HG03565 (cell line): ENCODE data around the gene ERGIC1.
"Not testable (repeated sequence)": the region's sequence is repeated elsewhere in the genome, so short reads cannot be mapped to it uniquely, and the experiment has no call there.

ENCODE experiments used
- ATAC-seq: cut with Tn5 transposase; IDR thresholded peaks from one replicate; pipeline ENCODE4 v1.9.1; 2021; ENCODE audit warnings: mild to moderate bottlenecking, moderate library complexity; ENCODE audit not compliant: unreplicated experiment

ERGIC1 gene

GRCh38 chr5:172800088-172800551 is 33.9 kb upstream of the ERGIC1 start:
- no peak for ATAC-seq

DNA sequence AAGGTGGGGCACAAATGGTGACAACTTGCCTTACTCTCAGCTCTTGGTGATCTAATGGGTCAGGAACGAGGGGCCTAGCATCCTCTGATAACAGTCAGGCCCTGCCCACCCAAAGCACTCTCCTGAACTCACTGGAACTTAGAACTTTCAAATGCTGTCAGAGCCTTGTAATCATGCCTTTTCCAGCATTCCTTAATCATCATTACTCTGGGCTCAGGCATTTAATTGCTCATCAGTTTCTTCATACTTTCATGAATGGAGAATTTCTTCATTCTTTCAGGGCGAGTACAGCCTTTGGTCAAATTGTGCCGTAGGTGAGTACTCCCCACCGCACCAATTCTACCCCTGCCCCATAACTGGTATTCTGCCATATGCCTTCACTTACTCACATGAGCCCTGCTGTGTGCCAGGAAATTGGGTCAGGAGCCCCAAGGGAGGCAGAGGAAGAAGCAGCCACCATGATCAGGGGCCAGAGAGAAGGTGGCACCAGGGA is 32.8 kb upstream of the ERGIC1 start:
- no peak for ATAC-seq

- no peak for ATAC-seq
Observed at GRCh38 chr5:172802112-172802511, 31.9 kb upstream of the ERGIC1 start.

DNA sequence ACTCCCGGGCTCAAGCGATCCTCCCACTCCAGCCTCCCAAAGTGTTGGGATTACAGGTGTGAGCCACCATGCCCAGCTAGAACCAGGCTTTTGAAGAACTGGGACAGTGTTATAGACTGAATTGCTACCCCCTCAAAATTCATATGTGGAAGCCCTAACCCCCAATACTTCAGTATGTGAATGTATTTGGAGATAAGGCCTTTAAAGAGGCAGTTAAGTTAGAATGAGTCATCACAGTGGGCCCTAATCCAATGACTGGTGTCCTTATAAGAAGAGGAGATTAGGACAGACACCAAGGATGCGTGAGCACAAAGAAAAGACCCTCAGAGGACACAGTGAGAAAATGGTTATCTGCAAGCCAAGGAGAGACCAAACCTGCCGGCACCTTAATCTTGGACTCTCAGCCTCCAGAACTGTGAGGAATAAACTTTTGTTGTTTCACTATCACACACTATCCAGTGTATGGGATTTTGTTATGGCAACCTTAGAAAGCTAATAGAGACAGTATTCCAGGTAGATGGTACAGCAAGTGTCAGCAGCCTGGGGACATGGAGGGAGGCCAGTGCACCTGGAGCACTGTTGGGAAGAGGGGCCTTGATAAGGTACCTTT is 31.4 kb upstream of the ERGIC1 start:
- ATAC-seq, result no peak

DNA sequence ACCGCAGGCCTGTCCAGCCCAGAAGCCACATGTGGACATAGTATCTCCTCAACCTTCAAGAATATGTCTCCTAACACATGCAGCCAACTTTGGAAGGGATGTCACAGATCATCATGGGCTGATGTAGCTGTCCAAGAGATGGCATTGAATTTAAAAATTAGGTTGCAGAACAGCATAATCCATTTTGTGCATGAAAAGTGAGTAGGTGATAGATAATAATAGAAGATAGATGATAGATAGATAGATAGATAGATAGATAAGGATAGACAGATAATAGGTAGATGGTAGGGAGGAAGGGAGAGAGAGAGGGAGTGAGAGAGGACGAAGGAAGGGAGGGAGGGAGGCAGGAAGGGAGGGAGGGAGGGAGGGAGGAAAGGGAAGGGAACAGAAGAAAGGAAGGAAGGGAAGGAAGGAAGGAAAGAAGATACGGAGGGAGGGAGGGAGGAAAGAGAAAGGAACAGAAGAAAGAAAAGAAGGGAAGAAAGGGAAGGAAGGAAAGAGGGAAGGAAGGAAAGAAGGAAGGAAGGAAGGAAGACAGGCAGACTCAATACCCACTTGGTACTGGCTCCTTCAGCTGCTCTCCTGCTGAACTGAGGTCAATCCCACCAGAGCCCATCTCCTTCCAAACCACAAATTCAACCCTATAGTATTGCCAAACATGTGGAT is 28.9 kb upstream of the ERGIC1 start:
- ATAC-seq, result no peak

DNA sequence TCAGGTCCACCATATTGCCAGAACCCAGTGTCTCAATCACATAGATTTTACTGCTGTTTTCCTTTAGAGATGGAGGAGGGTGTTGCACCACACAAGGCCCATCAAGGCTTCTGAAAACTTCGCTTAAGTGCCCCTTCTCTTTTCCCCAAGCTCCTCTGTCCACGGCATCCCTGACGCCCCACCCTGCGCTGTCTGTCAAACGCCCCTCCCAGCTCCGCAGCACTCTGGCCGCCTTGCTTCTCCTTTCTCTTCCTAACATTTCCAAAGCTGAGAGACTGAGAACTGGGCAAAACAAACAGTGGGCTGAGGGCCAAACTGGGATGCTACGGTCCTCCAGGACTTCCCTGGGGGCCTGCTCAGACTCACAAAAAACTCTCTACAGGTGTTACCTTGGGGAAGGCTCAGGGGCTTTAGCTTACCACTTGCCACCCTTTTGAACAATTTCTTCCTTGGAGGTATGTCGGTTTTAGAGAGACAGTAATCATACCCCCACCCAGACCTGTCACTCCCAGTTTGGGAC is 28.3 kb upstream of the ERGIC1 start:
- no peak for ATAC-seq

- peak; percentile 93 for ATAC-seq
Observed at GRCh38 chr5:172806897-172807672, 27.0 kb upstream of the ERGIC1 start.

DNA sequence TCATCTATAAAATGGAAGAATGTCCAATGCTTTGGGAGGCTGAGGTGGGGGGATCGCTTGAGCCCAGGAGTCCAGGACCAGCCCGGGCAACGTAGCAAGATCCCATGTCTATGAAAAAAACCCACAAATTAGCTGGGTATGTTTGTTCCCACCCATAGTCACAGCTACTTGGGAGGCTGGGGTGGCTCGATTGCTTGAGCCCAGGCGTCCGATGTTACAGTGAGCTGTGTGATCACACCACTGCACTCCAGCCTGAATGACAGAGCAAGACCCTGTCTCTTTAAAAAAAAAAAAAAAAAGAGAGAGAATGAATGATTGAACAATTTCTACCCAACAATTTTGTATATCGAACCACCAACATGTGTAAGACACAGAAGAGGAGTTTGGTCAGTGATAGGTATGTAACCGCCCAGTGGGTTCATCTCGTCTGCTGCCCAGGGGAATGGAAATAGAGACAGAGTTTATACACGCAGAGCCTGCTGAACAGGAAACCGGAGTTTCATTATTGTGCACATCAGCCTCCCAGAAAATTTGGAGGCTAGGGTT is 26.2 kb upstream of the ERGIC1 start:
- ATAC-seq, result no peak

- ATAC-seq, result no peak
Observed at GRCh38 chr5:172809774-172810173, 24.3 kb upstream of the ERGIC1 start.

DNA sequence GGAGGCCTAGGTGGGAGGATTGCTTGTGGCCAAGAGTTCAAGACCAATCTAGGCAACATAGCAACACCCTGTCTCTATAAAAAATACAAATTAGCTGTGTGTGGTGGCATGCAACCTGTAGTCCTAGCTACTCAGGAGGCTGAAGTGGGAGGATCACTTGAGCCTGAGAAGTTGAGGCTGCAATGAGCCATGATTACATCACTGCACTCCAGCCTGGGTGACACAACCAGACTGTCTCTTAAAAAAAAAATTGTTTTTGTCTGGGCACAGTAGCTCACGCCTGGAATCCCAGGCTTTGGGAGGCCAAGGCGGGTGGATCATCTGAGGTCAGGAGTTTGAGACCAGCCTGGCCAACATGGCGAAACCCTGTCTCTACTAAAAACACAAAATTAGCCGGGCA is 23.1 kb upstream of the ERGIC1 start:
- not testable (repeated sequence) for ATAC-seq

DNA sequence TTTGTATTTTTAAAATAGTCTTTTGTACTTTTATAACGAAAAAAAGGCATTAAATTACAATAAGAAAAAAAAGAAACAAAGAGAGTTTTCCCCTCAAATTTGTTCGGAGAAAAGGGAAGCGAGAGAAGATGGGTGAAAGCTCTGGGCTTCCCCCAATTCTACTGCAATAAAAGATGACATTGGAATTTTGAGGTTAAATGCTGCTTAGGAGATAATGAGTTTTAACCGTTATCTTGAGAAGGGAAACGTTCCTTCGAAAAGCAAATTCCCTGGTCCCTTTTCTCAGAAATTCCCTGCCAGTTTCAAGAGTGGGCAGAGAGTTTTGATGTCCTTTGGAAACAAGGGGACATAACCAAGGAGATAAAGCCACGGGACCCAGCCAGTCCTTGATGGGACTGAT is 18.4 kb upstream of the ERGIC1 start:
- no peak for ATAC-seq

DNA sequence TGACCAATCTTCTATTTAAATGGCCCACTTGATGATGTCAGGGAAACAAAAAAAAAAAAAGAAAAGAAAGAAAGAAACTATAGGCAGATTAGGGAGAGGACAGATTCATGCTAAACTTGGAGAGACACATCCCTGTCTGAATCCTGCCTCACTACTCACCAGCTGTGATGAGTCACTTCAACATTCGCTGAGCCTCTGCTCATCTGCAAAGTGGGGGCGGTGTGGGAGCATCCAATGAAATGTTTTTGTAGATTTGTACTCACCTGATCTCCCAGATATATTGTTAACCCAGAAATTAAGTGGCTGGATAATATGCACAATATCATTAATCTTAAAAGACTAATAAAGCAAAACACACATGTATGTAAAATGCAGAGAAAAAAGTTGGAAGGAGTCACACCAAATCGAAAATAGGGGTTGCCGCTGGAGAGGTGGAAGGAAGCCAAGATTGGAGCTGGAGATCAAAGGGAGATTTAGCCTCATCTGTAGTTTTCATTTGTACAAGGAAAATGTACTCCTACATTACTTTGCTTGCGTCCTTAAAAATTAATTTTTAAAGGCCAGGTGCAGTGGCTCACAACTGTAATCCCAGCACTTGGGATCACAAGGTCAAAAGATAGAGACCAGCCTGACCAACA is 17.0 kb upstream of the ERGIC1 start:
- no peak for ATAC-seq

DNA sequence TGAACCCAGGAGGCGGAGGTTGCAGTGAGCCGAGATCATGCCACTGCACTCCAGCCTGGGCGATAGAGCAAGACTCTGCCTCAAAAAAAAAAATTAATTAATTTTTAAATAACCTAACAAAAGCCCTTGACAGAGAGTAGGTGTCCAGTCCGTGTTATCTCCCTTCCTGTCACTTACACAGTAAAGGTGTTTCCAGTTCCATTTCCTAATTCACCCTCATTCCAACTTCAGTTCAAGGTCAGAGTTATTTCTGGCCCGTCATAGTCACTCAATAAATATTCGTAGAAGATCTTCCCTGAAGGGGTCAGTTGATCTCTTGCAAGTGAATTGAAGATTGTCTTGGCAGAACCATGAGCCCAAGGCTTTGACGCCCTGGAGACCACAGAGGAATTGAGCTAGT is 16.4 kb upstream of the ERGIC1 start:
- no peak for ATAC-seq

DNA sequence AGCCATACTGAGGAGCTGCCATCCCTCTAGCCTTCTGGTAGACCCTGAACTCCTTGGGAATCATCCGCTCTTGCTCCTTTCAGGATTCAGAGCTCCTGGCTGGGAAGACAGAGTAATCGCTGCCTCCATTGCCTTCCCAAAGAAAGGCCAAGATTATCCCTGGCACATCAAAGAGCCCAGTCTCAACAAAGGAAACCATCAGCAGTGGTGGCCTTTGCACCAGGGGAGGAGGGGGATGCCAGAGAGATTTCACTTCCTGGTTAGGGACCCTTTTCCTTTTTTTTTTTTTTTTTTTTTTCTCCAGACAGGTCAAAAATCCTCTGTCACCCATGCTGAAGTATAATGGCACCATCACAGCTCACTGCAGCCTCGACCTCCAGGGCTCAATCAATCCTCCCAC is 16.0 kb upstream of the ERGIC1 start:
- no peak for ATAC-seq

- no peak for ATAC-seq
Observed at GRCh38 chr5:172819569-172819968, 14.5 kb upstream of the ERGIC1 start.

DNA sequence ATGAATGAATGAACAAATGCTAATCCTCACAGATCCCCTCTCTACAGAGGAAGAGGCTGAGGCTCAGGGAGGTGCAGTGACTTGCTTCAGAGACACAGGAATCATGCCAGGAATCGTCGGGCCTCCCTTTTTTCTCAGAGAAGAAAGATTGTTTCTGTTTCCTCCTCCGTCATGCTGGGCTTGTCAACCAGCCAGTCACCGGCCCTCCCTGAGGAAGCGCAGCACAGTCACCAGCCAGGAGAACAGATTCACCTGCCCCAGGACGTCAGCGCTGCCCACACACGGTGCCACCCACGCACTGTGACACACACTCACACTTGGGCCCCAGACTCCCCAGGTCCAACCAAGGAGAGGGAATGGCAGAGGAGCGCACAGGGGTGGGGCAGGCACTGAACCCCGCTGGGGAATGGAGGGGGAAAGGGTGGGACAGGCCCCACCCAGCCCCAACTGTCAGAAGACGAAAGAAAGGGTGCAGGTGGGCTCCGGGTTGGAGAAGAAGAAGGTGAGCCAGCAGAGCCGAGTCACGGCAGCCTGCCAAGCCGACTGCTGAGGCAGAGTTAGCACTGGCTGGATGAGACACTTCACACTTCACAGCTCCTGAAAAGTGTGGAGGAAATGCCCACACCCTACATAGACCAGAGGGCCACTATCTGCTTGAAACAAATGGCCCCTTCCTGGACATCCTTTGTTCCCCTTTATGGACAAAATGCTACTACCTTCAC is 13.8 kb upstream of the ERGIC1 start:
- no peak for ATAC-seq

DNA sequence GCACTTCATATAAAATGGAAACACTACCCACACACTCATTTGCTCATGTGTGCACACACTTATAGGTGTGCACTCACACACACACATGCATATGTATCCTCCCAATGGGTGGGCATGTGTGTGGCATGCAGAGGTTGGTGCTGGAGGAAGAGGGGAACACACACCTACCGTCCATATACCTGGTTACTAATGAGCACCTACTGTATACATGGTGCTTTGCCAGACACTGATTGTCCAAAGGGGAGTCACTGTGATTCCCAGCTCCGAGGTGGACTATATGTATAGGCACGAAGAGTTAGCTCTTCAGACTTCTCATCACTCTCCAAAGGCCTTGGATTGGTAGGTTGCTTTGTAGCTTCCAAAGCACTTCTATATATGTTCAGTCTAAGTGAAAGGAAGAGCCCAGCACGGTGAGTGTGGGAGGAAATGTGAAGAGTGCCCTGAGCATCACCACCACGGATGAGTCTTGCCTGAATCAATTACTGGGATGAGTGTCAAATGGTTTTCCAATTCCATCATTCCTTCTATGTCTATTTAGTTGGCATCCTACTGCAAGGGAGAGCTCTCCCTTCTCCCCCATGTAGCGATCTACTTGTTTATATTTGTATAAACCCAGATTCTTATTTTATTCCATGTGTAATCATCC is 12.6 kb upstream of the ERGIC1 start:
- ATAC-seq, result no peak

DNA sequence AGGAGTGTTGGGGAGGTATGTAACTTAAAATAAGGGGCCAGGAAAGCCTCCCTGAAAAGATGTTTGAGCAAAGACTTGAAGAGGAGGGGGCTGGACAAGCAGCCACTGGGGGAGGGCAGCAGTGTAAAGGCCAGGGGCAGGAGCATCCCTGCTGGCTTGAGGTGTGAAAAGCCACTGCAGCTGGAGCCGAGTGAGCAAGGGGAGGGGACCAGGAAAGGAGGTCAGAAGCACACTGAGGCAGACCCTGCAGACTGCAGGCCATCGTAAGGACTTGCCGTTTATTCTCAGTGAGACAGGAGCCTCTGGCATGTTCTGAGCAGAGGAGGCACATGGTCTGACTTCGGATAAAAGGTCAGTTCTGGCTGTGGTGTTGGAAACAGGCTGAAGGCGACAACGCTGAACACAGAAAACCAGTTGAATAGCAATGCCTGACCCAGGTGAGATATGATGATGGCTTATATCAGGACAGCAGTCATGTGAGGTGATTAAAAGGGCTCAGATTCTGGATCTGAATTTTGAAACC is 10.2 kb upstream of the ERGIC1 start:
- ATAC-seq, result no peak

DNA sequence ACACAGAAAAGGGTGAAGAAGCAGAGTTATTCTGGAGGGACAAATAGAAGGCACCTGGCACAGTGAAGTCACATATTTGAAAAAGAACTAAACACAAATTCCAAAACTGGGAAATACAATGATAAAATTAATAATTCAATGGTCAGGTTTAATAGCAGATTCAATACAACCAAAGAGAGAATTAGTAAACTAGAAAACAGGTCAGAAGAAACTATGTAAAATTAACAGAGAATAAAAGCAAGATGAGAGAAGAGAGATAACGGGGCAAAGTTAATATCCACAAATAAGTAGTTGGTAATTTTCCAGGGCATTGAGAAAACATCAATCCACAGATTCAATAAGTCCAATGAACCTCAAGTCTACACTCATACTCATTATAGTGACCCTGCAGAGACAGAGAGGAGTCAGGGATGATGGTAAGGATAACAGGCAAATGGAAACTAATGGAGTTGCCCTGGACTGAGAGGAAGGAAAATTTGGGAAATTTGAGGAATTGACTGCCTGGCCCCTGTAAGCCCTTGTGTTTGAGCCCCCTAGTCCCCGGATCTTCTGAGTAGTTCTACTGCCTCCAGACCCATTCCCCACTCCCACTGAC is 8.3 kb upstream of the ERGIC1 start:
- ATAC-seq, result no peak
